Measurements from ENCODE around the gene FAM25A. TPM values are rescaled to one million over a fixed set of nuclear protein-coding genes. Genes with fewer than 3 reads are reported as not detected.
"Not testable (repeated sequence)": the region's sequence is repeated elsewhere in the genome, so short reads cannot be mapped to it uniquely, and the experiment has no call there.

Gene FAM25A
- total RNA-seq, 1 donor from 2014 or later: not detected

DNA sequence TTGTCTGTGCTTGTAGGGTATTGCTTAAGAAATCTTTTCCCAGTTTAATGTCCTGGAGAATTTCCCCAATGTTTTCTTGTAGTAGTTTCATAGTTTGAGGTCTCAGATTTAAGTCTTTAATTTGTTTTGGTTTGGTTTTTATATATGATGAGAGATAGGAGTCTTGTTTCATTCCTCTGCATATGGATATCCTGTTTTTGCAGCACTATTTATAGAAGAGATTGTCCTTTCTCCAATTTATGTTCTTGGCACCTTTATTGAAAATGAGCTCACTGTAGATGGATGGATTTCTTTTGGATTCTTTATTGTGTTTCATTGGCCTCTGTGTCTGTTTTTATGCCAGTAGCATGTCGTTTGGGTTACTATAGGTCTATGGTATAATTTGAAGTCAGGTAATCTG, 31.6 kb upstream of the FAM25A start:
- H3K9me3 Mint-ChIP-seq (ENCODE audit: low read depth): no peaks in the 10 kb centered on the region
- no peaks in the 10 kb centered on the region for H3K27me3 Mint-ChIP-seq (ENCODE audit: low read depth)
- H3K4me1 Mint-ChIP-seq (ENCODE audit: low read depth): peaks cover 20% of the 10 kb centered on the region

DNA sequence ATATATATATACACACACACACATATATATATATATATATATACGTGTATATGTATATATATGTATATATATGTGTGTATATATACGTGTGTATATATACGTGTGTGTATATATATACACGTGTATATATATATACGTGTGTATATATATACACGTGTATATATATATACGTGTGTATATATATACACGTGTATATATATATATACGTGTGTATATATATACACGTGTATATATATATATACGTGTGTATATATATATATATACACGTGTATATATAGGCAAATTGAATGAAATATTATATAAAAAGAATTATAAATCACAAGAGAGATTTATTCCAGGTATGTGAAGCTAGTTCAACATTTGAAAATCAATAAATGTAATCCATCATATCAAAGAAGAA, 28.7 kb upstream of the FAM25A start:
- H3K36me3 Mint-ChIP-seq (ENCODE audit: low read depth); H3K27ac Mint-ChIP-seq (ENCODE audit: unreplicated experiment); H3K27me3 Mint-ChIP-seq (ENCODE audit: low read depth); H3K4me3 Mint-ChIP-seq (ENCODE audit: unreplicated experiment); DNase-seq (ENCODE audit: low spot score); H3K9me3 Mint-ChIP-seq (ENCODE audit: low read depth): not testable (repeated sequence)
- peaks cover 20% of the 10 kb centered on the region for H3K4me1 Mint-ChIP-seq (ENCODE audit: low read depth)

More for the DNA sequence above, 31.6 kb upstream of the FAM25A start:
- Mint-ChIP-seq H3K4me3 (ENCODE audit: unreplicated experiment) (no peak overlapping the region), H3K36me3 (ENCODE audit: low read depth) (no peaks in the 10 kb centered on the region), H3K27ac (ENCODE audit: unreplicated experiment) (no peak overlapping the region)
- TF ChIP-seq, protein P1, sequence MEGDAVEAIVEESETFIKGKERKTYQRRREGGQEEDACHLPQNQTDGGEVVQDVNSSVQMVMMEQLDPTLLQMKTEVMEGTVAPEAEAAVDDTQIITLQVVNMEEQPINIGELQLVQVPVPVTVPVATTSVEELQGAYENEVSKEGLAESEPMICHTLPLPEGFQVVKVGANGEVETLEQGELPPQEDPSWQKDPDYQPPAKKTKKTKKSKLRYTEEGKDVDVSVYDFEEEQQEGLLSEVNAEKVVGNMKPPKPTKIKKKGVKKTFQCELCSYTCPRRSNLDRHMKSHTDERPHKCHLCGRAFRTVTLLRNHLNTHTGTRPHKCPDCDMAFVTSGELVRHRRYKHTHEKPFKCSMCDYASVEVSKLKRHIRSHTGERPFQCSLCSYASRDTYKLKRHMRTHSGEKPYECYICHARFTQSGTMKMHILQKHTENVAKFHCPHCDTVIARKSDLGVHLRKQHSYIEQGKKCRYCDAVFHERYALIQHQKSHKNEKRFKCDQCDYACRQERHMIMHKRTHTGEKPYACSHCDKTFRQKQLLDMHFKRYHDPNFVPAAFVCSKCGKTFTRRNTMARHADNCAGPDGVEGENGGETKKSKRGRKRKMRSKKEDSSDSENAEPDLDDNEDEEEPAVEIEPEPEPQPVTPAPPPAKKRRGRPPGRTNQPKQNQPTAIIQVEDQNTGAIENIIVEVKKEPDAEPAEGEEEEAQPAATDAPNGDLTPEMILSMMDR (IDR thresholded peaks at IDR 0.05): no peak
- DNase-seq (ENCODE audit: low spot score): no peak

DNA sequence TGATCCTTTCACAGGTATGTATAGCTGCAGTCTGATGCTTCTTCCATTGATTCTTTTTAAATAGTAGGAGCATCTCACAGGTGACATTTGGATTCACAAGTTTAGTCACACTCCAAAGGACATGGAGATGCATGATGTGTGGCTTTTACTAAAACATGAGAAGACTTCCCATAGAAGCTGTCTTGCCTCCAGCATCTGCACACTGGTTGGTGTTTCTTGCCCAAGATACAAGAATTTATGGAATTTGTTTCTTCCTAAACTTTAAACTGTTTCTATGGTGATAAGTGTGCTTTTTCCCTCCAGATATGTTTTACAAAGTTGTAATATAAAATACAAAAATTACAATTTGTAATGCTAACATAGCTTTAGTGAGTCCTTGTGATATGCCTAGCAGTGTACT, 27.6 kb upstream of the FAM25A start:
- TF ChIP-seq, protein P1 (IDR thresholded peaks at IDR 0.05): no peak
- Mint-ChIP-seq H3K27ac (ENCODE audit: unreplicated experiment) (peak overlapping the region; percentile 50), H3K36me3 (ENCODE audit: low read depth) (peaks cover 1% of the 10 kb centered on the region), H3K4me3 (ENCODE audit: unreplicated experiment) (no peak overlapping the region), H3K9me3 (ENCODE audit: low read depth) (no peaks in the 10 kb centered on the region), H3K4me1 (ENCODE audit: low read depth) (peaks cover 20% of the 10 kb centered on the region), H3K27me3 (ENCODE audit: low read depth) (no peaks in the 10 kb centered on the region)
- DNase-seq (ENCODE audit: low spot score): no peak

DNA sequence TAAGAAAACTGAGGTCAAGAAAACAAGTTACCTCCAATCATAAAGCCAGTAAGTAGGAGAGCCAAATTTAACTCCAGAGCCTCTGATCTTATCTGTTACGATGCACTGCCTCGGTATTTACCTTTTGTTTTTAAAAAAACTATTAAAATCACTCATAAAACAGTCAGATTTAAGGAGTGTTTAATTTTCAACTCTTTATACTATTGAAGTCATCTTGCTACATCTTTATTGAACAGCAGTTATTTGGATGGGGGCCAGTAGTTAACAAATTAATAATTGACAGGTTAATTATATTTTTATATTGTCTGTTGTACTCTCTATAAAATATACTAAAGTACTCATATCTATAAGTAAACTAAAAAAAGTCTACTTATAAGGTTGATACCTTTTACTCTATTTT, 27.2 kb upstream of the FAM25A start:
- Mint-ChIP-seq H3K4me3 (ENCODE audit: unreplicated experiment) (no peak overlapping the region), H3K36me3 (ENCODE audit: low read depth) (peaks cover 1% of the 10 kb centered on the region), H3K9me3 (ENCODE audit: low read depth) (no peaks in the 10 kb centered on the region), H3K27me3 (ENCODE audit: low read depth) (no peaks in the 10 kb centered on the region), H3K4me1 (ENCODE audit: low read depth) (peaks cover 20% of the 10 kb centered on the region), H3K27ac (ENCODE audit: unreplicated experiment) (peak overlapping the region; percentile 50)
- no peak for DNase-seq (ENCODE audit: low spot score)
- TF ChIP-seq, protein P1 (IDR thresholded peaks at IDR 0.05): no peak

DNA sequence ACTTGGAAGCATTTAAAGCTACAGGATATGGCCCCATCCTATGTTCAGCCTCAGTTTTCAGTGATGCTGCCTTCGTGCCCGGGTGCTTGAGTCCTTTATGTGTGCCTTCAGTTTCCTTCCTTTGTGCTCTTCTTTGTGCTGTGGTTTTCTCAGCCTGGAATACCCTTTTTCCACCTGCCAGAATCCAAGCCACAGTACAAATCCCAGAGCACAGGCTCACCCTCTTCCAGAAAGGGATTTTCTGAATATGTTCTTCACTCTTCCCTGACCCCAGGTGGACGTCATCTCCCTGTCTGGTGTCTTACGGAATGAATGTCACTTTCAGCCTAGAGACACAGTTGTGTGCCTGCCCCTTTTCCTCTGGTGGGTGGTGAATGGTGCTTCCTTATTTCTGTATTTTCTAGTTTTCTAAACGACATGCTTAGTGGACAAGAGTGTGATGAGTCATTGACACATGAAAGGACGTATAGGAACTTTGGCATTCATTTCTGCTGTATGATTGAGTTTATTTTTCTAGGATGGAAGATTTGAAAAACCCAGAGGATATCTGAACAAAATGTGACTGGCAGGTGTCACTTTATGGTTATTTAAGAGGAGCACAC, 20.2 kb upstream of the FAM25A start:
- not testable (repeated sequence) for H3K4me3 Mint-ChIP-seq (ENCODE audit: unreplicated experiment); DNase-seq (ENCODE audit: low spot score); H3K27me3 Mint-ChIP-seq (ENCODE audit: low read depth); H3K27ac Mint-ChIP-seq (ENCODE audit: unreplicated experiment); H3K9me3 Mint-ChIP-seq (ENCODE audit: low read depth); H3K36me3 Mint-ChIP-seq (ENCODE audit: low read depth); H3K4me1 Mint-ChIP-seq (ENCODE audit: low read depth)

DNA sequence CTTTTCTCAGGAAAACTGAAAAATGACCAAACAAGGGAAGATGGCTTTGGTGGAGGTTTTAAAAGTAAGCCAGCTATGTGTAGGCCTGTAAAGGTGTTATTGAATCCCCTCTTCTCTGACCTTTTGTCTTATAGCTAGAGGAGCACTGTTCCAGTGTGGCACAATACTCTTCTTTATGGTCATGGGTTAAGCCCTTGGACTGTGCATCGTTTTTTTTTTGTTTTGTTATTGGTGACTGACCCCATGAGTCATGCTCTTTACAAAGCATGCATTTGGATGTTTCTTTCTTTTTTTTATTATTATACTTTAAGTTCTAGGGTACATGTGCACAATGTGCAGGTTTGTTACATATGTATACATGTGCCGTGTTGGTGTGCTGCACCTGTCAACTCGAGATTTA, 19.6 kb upstream of the FAM25A start:
- DNase-seq (ENCODE audit: low spot score): no peak
- H3K27me3 Mint-ChIP-seq (ENCODE audit: low read depth): no peaks in the 10 kb centered on the region
- no peaks in the 10 kb centered on the region for H3K36me3 Mint-ChIP-seq (ENCODE audit: low read depth)
- no peak overlapping the region for H3K27ac Mint-ChIP-seq (ENCODE audit: unreplicated experiment)
- H3K4me1 Mint-ChIP-seq (ENCODE audit: low read depth): peaks cover 8% of the 10 kb centered on the region
- H3K4me3 Mint-ChIP-seq (ENCODE audit: unreplicated experiment): no peak overlapping the region
- TF ChIP-seq, protein P1 (IDR thresholded peaks at IDR 0.05): no peak
- H3K9me3 Mint-ChIP-seq (ENCODE audit: low read depth): no peaks in the 10 kb centered on the region

DNA sequence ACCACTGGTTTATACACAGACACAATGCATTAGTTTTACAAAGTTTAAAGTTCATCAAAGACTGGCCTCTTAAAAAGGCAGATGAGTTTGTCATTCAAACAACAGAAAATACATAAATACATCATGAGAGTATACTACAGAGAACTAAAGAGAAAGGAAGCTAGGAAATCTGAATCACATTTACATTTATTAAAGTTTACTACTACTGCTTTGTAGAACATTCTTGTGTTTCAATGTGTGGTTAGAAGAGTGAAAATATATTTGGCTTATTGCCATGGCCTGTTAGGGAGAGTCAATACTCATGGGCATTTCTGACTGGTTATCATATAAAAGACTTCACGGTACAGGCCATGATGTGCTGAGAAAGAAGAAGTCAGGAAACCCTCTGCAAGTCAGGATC, 13.0 kb upstream of the FAM25A start:
- not testable (repeated sequence) for H3K27me3 Mint-ChIP-seq (ENCODE audit: low read depth); H3K36me3 Mint-ChIP-seq (ENCODE audit: low read depth); H3K27ac Mint-ChIP-seq (ENCODE audit: unreplicated experiment); H3K4me3 Mint-ChIP-seq (ENCODE audit: unreplicated experiment); DNase-seq (ENCODE audit: low spot score); H3K9me3 Mint-ChIP-seq (ENCODE audit: low read depth); H3K4me1 Mint-ChIP-seq (ENCODE audit: low read depth)

DNA sequence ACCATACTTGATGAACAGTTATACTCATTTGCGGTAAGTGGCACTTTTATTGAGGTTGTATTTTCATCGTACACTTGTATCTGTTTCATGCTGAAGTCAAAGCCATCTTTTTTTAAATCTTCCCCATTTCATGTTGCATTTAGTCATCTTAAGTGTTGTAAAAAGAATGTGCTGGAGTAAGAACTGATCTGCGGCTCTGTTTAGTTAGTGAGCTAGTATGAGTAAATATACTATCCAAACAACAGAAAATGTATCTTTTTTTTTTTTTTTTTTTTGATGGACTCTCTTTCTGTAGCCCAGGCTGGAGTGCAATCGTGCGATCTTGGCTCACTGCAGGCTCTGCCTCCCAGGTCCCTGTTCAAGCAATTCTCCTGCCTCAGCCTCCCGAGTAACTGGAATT, 12.4 kb upstream of the FAM25A start:
- H3K4me1 Mint-ChIP-seq (ENCODE audit: low read depth); H3K9me3 Mint-ChIP-seq (ENCODE audit: low read depth); H3K36me3 Mint-ChIP-seq (ENCODE audit: low read depth); H3K4me3 Mint-ChIP-seq (ENCODE audit: unreplicated experiment); DNase-seq (ENCODE audit: low spot score); H3K27me3 Mint-ChIP-seq (ENCODE audit: low read depth): not testable (repeated sequence)
- H3K27ac Mint-ChIP-seq (ENCODE audit: unreplicated experiment): peak overlapping the region; percentile 39

DNA sequence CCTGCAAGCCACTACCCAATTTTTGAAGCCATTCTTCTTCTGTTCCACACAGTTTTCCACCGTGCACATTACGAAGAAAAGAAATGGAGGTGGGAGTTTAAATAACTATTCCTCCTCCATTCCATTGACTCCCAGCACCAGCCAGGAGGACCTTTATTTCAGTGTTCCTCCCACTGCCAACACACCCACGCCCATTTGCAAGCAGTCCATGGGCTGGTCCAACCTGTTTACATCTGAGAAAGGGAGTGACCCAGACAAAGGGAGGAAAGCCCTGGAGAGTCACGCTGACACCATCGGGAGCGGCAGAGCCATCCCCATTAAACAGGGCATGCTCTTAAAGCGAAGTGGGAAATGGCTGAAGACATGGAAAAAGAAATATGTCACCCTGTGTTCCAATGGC, 11.8 kb upstream of the FAM25A start:
- H3K36me3 Mint-ChIP-seq (ENCODE audit: low read depth); H3K27me3 Mint-ChIP-seq (ENCODE audit: low read depth); H3K4me1 Mint-ChIP-seq (ENCODE audit: low read depth); DNase-seq (ENCODE audit: low spot score); H3K27ac Mint-ChIP-seq (ENCODE audit: unreplicated experiment); H3K4me3 Mint-ChIP-seq (ENCODE audit: unreplicated experiment); H3K9me3 Mint-ChIP-seq (ENCODE audit: low read depth): not testable (repeated sequence)

Data from chondrocyte (in vitro differentiated cells).